H9 (cell line): ENCODE results near the gene MESP1. TPM values are rescaled to one million over a fixed set of nuclear protein-coding genes. Genes with fewer than 3 reads are reported as not detected.

ENCODE experiments used
- DNase-seq: peaks from one replicate; pipeline ENCODE4 v3.0.0-alpha.2; 2017
- H2AFZ ChIP-seq: one replicate; pipeline ENCODE4 v1.6.1; 2013; ENCODE audit warnings: mild to moderate bottlenecking, low read length, control low read depth, moderate library complexity
- H2AK5ac ChIP-seq: 2 replicates; pipeline ENCODE4 v1.6.1; 2013; ENCODE audit warnings: low read length, control low read depth, mixed read lengths; ENCODE audit not compliant: insufficient read length
- H2BK120ac ChIP-seq: one replicate; pipeline ENCODE4 v1.6.1; 2013; ENCODE audit warnings: low read depth, mild to moderate bottlenecking, low read length, control low read depth, inconsistent platforms; ENCODE audit not compliant: poor library complexity, severe bottlenecking
- H2BK12ac ChIP-seq: 2 replicates; pipeline ENCODE4 v1.6.1; 2013; ENCODE audit warnings: low read length, control low read depth, mixed read lengths, low read depth; ENCODE audit not compliant: insufficient read length
- H2BK15ac ChIP-seq: 2 replicates; pipeline ENCODE4 v1.6.1; 2013; ENCODE audit warnings: low read depth, low read length, control low read depth
- H2BK20ac ChIP-seq: one replicate; pipeline ENCODE4 v1.6.1; 2013; ENCODE audit warnings: low read depth, mild to moderate bottlenecking, low read length, control low read depth, inconsistent platforms; ENCODE audit not compliant: poor library complexity, severe bottlenecking
- H2BK5ac ChIP-seq: 2 replicates; pipeline ENCODE4 v1.6.1; 2013; ENCODE audit warnings: low read length, control low read depth, mixed read lengths; ENCODE audit not compliant: insufficient read length
- H3K14ac ChIP-seq: 2 replicates; pipeline ENCODE4 v1.6.1; 2013; ENCODE audit warnings: low read length, control low read depth; ENCODE audit not compliant: insufficient read depth
- H3K18ac ChIP-seq: 2 replicates; pipeline ENCODE4 v1.6.1; 2013; ENCODE audit warnings: low read depth, mild to moderate bottlenecking, mixed read lengths, low read length, control low read depth; ENCODE audit not compliant: insufficient read length
- H3K23ac ChIP-seq: 2 replicates; pipeline ENCODE4 v1.6.1; 2013; ENCODE audit warnings: low read length, control low read depth, mixed read lengths, low read depth; ENCODE audit not compliant: insufficient read length
- H3K23me2 ChIP-seq: 2 replicates; pipeline ENCODE4 v1.6.1; 2013; ENCODE audit warnings: low read depth, mild to moderate bottlenecking, mixed read lengths, low read length, control low read depth; ENCODE audit not compliant: insufficient read length, poor library complexity, severe bottlenecking
- H3K27ac ChIP-seq: 2 replicates; pipeline ENCODE4 v1.5.1; 2013; ENCODE audit warnings: low read length, control low read depth, mixed read lengths, low read depth; ENCODE audit not compliant: insufficient read length
- H3K27me3 ChIP-seq: 2 replicates; pipeline ENCODE4 v1.6.1; 2013; ENCODE audit warnings: low read length, control low read depth, inconsistent platforms; ENCODE audit not compliant: insufficient read depth
- H3K4ac ChIP-seq: 2 replicates; pipeline ENCODE4 v1.6.1; 2013; ENCODE audit warnings: low read depth, mild to moderate bottlenecking, control low read depth, inconsistent platforms, low read length, moderate library complexity
- H3K4me1 ChIP-seq: 2 replicates; pipeline ENCODE4 v1.6.1; 2013; ENCODE audit warnings: low read length, control low read depth, inconsistent platforms; ENCODE audit not compliant: insufficient read depth
- H3K4me2 ChIP-seq: 2 replicates; pipeline ENCODE4 v1.6.1; 2013; ENCODE audit warnings: low read length, control low read depth, mixed read lengths; ENCODE audit not compliant: insufficient read length, insufficient read depth
- H3K56ac ChIP-seq: 2 replicates; pipeline ENCODE4 v1.6.1; 2013; ENCODE audit warnings: low read depth, mild to moderate bottlenecking, mixed read lengths, low read length, control low read depth; ENCODE audit not compliant: insufficient read length
- H3K79me1 ChIP-seq: 2 replicates; pipeline ENCODE4 v1.6.1; 2013; ENCODE audit warnings: low read depth, mild to moderate bottlenecking, moderate library complexity, low read length, control low read depth, inconsistent platforms; ENCODE audit not compliant: insufficient read depth, poor library complexity, severe bottlenecking
- H3K79me2 ChIP-seq: 2 replicates; pipeline ENCODE4 v1.6.1; 2013; ENCODE audit warnings: low read length, control low read depth, inconsistent platforms; ENCODE audit not compliant: insufficient read depth
- H3K9ac ChIP-seq: 2 replicates; pipeline ENCODE4 v1.6.1; 2013; ENCODE audit warnings: low read length, control low read depth, mixed read lengths; ENCODE audit not compliant: insufficient read length; ENCODE audit errors: extremely low read depth
- H3K9me3 ChIP-seq: one replicate; pipeline ENCODE4 v1.6.1; 2013; ENCODE audit warnings: low read depth, low read length, inconsistent platforms; ENCODE audit not compliant: control insufficient read depth
- H3T11ph ChIP-seq: one replicate; pipeline ENCODE4 v1.6.1; 2013; ENCODE audit warnings: mild to moderate bottlenecking, low read length, control low read depth, inconsistent platforms
- H4K20me1 ChIP-seq: one replicate; pipeline ENCODE4 v1.6.1; 2013; ENCODE audit not compliant: control insufficient read depth, insufficient read length, insufficient read depth
- H4K5ac ChIP-seq: 2 replicates; pipeline ENCODE4 v1.6.1; 2013; ENCODE audit warnings: low read depth, mild to moderate bottlenecking, mixed read lengths, low read length, control low read depth; ENCODE audit not compliant: insufficient read length
- H4K8ac ChIP-seq: replicated peaks from 2 replicates; pipeline ENCODE4 v1.6.1; 2013; ENCODE audit warnings: low read length, control low read depth, mixed read lengths, low read depth; ENCODE audit not compliant: insufficient read length
- H4K91ac ChIP-seq: 2 replicates; pipeline ENCODE4 v1.6.1; 2013; ENCODE audit warnings: low read depth, mild to moderate bottlenecking, moderate library complexity, mixed read lengths, low read length, control low read depth; ENCODE audit not compliant: insufficient read length
- H3K27ac Mint-ChIP-seq, 3 experiments: 2 replicates in 2 of 3; 3 replicates in 1 of 3; pipeline ENCODE4 v1.8.0; 2020 to 2021; ENCODE audit warnings: mixed read lengths in 3 of 3, mild to moderate bottlenecking in 1 of 3, moderate library complexity in 1 of 3
- H3K27me3 Mint-ChIP-seq: 2 replicates; pipeline ENCODE4 v1.8.0; 2021; ENCODE audit warnings: low read depth, mild to moderate bottlenecking, moderate library complexity, mixed read lengths
- H3K36me3 Mint-ChIP-seq, 3 experiments: 2 replicates in 2 of 3; 3 replicates in 1 of 3; pipeline ENCODE4 v1.8.0; 2020 to 2021; ENCODE audit warnings: low read depth in 3 of 3, mixed read lengths in 3 of 3; ENCODE audit not compliant: insufficient read depth in 1 of 3
- H3K4me1 Mint-ChIP-seq, 2 experiments: 2 replicates each; pipeline ENCODE4 v1.8.0; 2020; ENCODE audit warnings: mixed read lengths in 2 of 2
- H3K4me3 Mint-ChIP-seq, 2 experiments: 2 replicates in 1 of 2; 3 replicates in 1 of 2; pipeline ENCODE4 v1.8.0; 2020 to 2021; ENCODE audit warnings: mild to moderate bottlenecking in 2 of 2, mixed read lengths in 2 of 2, moderate library complexity in 1 of 2
- H3K9me3 Mint-ChIP-seq, 2 experiments: 2 replicates in 1 of 2; 3 replicates in 1 of 2; pipeline ENCODE4 v1.8.0; 2020; ENCODE audit warnings: mild to moderate bottlenecking in 2 of 2, mixed read lengths in 2 of 2, moderate library complexity in 1 of 2
- WGBS: extraction: QIAGEN DNeasy Blood & Tissue Kit; methylation state at CpG from one replicate; pipeline ENCODE4 v1.1.7; 2013; ENCODE audit warnings: missing lambda C conversion rate, low lambda C conversion rate, mixed read lengths; ENCODE audit not compliant: insufficient read length; ENCODE audit errors: extremely low coverage; 5-methylcytosine and 5-hydroxymethylcytosine counted together
- total RNA-seq: library from RNA; stranded (reverse); gene quantifications from 2 replicates; pipeline ENCODE4 v1.2.1, GENCODE V29; 2021
- TF ChIP-seq, protein P1 (sequence below): fragments of 200-600 bp; sonication (generic); conservative IDR thresholded peaks from 3 replicates; pipeline ENCODE4 v1.8.0; 2021; ENCODE audit warnings: antibody characterized with exemption, mild to moderate bottlenecking

The MESP1 gene
- total RNA-seq, 1 experiment from 2014 or later = not detected

DNA sequence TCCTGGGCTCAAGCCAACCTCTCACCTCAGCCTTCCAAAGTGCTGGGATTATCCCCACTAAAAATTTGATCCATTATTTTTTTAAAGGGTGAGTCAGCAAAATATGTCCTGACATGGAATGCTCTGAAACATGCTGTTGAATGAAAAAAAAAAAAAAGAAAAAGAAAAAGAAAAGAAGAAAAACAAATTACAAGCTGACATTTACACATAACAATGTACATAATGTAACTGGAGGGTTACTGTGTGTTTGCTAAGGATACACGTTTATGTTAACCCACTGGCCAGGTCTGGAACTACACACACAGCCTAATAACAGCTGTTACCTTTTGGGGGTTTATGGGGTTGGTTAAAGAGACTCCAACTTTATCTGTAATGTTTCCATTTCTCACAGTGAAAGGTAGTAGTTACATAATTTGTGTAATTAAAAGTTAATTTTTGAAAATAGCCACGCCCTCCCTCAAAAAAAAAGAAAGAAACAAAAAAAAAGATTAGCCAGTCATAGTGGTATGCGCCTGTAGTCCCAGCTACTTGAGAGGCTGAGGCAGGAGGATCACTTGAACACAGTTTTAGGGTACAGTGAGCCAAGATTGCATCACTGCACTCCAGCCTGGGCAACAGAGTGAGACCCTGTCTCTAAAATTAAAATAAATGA lies 22.0 kb upstream of the MESP1 start:
- no peaks in the 10 kb centered on the region for H3K4me1 ChIP-seq
- no peak overlapping the region for H4K5ac ChIP-seq
- no peak overlapping the region for H3K14ac ChIP-seq
- Mint-ChIP-seq H3K36me3 (no peaks in the 10 kb centered on the region), H3K4me3 (no peak overlapping the region), H3K27me3 (peaks cover 37% of the 10 kb centered on the region), H3K27ac (no peak overlapping the region), H3K9me3 (no peaks in the 10 kb centered on the region), H3K4me1 (peaks cover 0 to 3% of the 10 kb centered on the region in 2 experiments; a peak in 1 of 4 replicates)
- no peak overlapping the region for H2BK20ac ChIP-seq
- no peak overlapping the region for H3K56ac ChIP-seq
- no peak overlapping the region for H3K9ac ChIP-seq
- WGBS = no CpG with 5 or more reads among the region's 3 CpGs
- no peak overlapping the region for H2AFZ ChIP-seq
- H3K27me3 ChIP-seq = peaks cover 7% of the 10 kb centered on the region; the same call in 1 of the 2 replicates
- H3K4me2 ChIP-seq = no peak overlapping the region
- H3K23me2 ChIP-seq = peaks cover 4% of the 10 kb centered on the region
- H3K4ac ChIP-seq = no peak overlapping the region
- no peak for DNase-seq
- TF ChIP-seq, protein P1, sequence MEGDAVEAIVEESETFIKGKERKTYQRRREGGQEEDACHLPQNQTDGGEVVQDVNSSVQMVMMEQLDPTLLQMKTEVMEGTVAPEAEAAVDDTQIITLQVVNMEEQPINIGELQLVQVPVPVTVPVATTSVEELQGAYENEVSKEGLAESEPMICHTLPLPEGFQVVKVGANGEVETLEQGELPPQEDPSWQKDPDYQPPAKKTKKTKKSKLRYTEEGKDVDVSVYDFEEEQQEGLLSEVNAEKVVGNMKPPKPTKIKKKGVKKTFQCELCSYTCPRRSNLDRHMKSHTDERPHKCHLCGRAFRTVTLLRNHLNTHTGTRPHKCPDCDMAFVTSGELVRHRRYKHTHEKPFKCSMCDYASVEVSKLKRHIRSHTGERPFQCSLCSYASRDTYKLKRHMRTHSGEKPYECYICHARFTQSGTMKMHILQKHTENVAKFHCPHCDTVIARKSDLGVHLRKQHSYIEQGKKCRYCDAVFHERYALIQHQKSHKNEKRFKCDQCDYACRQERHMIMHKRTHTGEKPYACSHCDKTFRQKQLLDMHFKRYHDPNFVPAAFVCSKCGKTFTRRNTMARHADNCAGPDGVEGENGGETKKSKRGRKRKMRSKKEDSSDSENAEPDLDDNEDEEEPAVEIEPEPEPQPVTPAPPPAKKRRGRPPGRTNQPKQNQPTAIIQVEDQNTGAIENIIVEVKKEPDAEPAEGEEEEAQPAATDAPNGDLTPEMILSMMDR = peak; percentile 49
- H2BK5ac ChIP-seq = no peak overlapping the region
- H2BK12ac ChIP-seq = no peak overlapping the region
- no peaks in the 10 kb centered on the region for H4K20me1 ChIP-seq
- no peaks in the 10 kb centered on the region for H3K79me1 ChIP-seq
- no peak overlapping the region for H4K8ac ChIP-seq
- H3K79me2 ChIP-seq = no peaks in the 10 kb centered on the region
- no peak overlapping the region for H4K91ac ChIP-seq
- H3T11ph ChIP-seq = no peak overlapping the region
- H3K18ac ChIP-seq = no peak overlapping the region
- peak overlapping the region; percentile 42 for H2BK120ac ChIP-seq
- no peak overlapping the region for H3K23ac ChIP-seq
- H3K27ac ChIP-seq = no peak overlapping the region
- no peak overlapping the region for H2AK5ac ChIP-seq
- H2BK15ac ChIP-seq = no peak overlapping the region
- H3K9me3 ChIP-seq = no peaks in the 10 kb centered on the region
